Heart left ventricle (tissue), 16 donors: ENCODE measurements around the gene L3MBTL3. TPM values are rescaled to one million over a fixed set of nuclear protein-coding genes. Genes with fewer than 3 reads are reported as not detected.
A peak's percentile ranks its signal among the peaks of the same experiment; 100 is the strongest.

Source experiments
- ATAC-seq, 4 donors: fragments of 200-7000 bp; cut with Tn5 transposase; one replicate each; pipeline ENCODE4 v1.9.1; 2020 to 2022; ENCODE audit warnings: moderate library complexity in 4 of 4, mild to moderate bottlenecking in 3 of 4, moderate number of reproducible peaks in 1 of 4
- DNase-seq, 5 donors: peaks; one replicate each; pipeline ENCODE4 v3.0.0-alpha.2; 2020
- H3K27ac ChIP-seq, 12 donors: fragments of 200-600 bp; sonication (generic) in 4 of 12; one replicate each; pipeline versions ENCODE4 v1.5.0 to v1.8.0; 2016 to 2022; ENCODE audit warnings: mild to moderate bottlenecking in 2 of 12
- H3K27me3 ChIP-seq, 9 donors: fragments of 200-600 bp; sonication (generic) in 2 of 9; one replicate each; pipeline versions ENCODE4 v1.5.1 to v1.8.0; 2016 to 2022; ENCODE audit warnings: mild to moderate bottlenecking in 3 of 9
- H3K36me3 ChIP-seq, 9 donors: fragments of 200-600 bp; sonication (generic) in 2 of 9; one replicate each; pipeline versions ENCODE4 v1.5.0 to v1.8.0; 2018 to 2022; ENCODE audit warnings: mild to moderate bottlenecking in 2 of 9
- H3K4me1 ChIP-seq, 12 donors: fragments of 200-600 bp; sonication (generic) in 4 of 12; one replicate each; pipeline versions ENCODE4 v1.5.0 to v1.8.0; 2016 to 2022; ENCODE audit warnings: mild to moderate bottlenecking in 3 of 12
- H3K4me3 ChIP-seq, 12 donors: fragments of 200-600 bp; sonication (generic) in 4 of 12; one replicate each; pipeline versions ENCODE4 v1.5.0 to v1.8.0; 2017 to 2022; ENCODE audit warnings: mild to moderate bottlenecking in 9 of 12, moderate library complexity in 4 of 12
- H3K9me3 ChIP-seq, 12 donors: fragments of 200-600 bp; sonication (generic) in 4 of 12; one replicate each; pipeline versions ENCODE4 v1.5.0 to v1.8.0; 2016 to 2022; ENCODE audit warnings: mild to moderate bottlenecking in 1 of 12
- CTCF ChIP-seq, 12 donors: fragments of 200-600 bp; sonication (generic) in 4 of 12; IDR thresholded peaks; one replicate each; pipeline versions ENCODE4 v1.5.0 to v1.8.0; 2018 to 2022; ENCODE audit warnings: antibody characterized with exemption in 12 of 12, mild to moderate bottlenecking in 5 of 12
- POLR2A ChIP-seq, 2 donors: fragments of 450-650 bp; IDR thresholded peaks; one replicate each; pipeline ENCODE4 v1.6.1; 2017; ENCODE audit warnings: antibody characterized with exemption in 2 of 2, mild to moderate bottlenecking in 2 of 2, moderate library complexity in 2 of 2
- WGBS, 4 donors: extraction: QIAGEN DNeasy Blood & Tissue Kit in 2 of 4; methylation state at CpG; one replicate each; pipeline versions ENCODE4 v1.1.5 to v1.1.7; 2013 to 2018; 5-methylcytosine and 5-hydroxymethylcytosine counted together
- intact Hi-C, 10 donors: fragments of 100-400 bp; cut with DNase I; formaldehyde crosslinking; loops; one replicate each; pipeline versions ENCODE4 v1.11.1 to v1.14.2; 2022
- polyA plus RNA-seq, 2 donors: library from polyadenylated mRNA; stranded (reverse); fragments of 200-250 nt; gene quantifications; one replicate each; pipeline ENCODE4 v1.2.3, GENCODE V29; 2013
- total RNA-seq, 9 donors: library from RNA; depleted of rRNA in 2 of 9; stranded (reverse); fragments of >200 nt in 2 of 9; fragmentation: NEBNext Ultra II Directional in 3 of 9; extraction: Animal tissue kit (Norgen Biotek cat#: 25700) in 3 of 9; gene quantifications; one replicate each; pipeline versions ENCODE4 v1.1.0 to v1.2.4, GENCODE V29; 2016 to 2023
- donor health status: ischemic (EF 13 %, LVEDD 7.1; RV severe dilation, severe dysfunction).
- donor health status: healthy with polysubstance abuse.
- donor health status: DM: no; HTN: yes; CAD: no.
- donor health status: DM: no; HTN: no; CAD: no.
- donor health status: ischemic (EF 25% LVEDD 6.9; RV normal size, moderate dysfunction).
- donor health status: ischemic (EF 25% LVEDD 5.7; RV mildly dilated, moderate dysfunction).
- donor health status: healthy.
- donor health status: DM: yes; HTN: yes; CAD: no.
- donor health status: ischemic (EF 35%, LVEDD 5.7; RV mildly dilated, moderate dysfunction).
- donor health status: nonischemic (EF 11% LVEDD 7.7; RV severe dilation, severe dysfunction).
- donor health status: DM: yes; HTN: yes; CAD: no.
- donor health status: PGD.
- donor health status: ischemic (EF 29% LVEDD 5.4; RV normal size, mild dysfunction).
- donor health status: nonischemic (EF 23%, LVEDD 6.1; RV moderate dilation, normal function).

Gene L3MBTL3
- total and polyA plus RNA-seq, 11 donors: 0.53 to 4.9 (median 2.0) TPM

GRCh38 chr6:130178692-130179091 lies 160.3 kb downstream of the L3MBTL3 start:
- Histone ChIP-seq H3K36me3 (no peaks in the 10 kb centered on the region), H3K9me3 (no peaks in the 10 kb centered on the region), H3K4me3 (no peak overlapping the region), H3K27ac (no peak overlapping the region), H3K27me3 (no peaks in the 10 kb centered on the region), H3K4me1 (peaks cover 0 to 3% (median 0%) of the 10 kb centered on the region in 12 donors)
- no peak for ATAC-seq
- DNase-seq: no peak
- WGBS, 4 donors: 82 to 100% (median 90%) methylated on average over 1 of the region's 1 CpG
- TF ChIP-seq CTCF (IDR thresholded peaks at IDR 0.05) (no peak), POLR2A (IDR thresholded peaks at IDR 0.05) (no peak)
- intact Hi-C loops: no loop called here

GRCh38 chr6:130182466-130182865 lies 164.1 kb downstream of the L3MBTL3 start:
- Histone ChIP-seq H3K4me1 (peaks cover 0 to 3% (median 0%) of the 10 kb centered on the region in 12 donors), H3K9me3 (no peaks in the 10 kb centered on the region), H3K36me3 (no peaks in the 10 kb centered on the region), H3K27ac (no peak overlapping the region), H3K27me3 (no peaks in the 10 kb centered on the region), H3K4me3 (no peak overlapping the region)
- ATAC-seq (no peak), DNase-seq (no peak)
- intact Hi-C loops: no loop called here
- TF ChIP-seq POLR2A (IDR thresholded peaks at IDR 0.05): no peak
- TF ChIP-seq CTCF (IDR thresholded peaks at IDR 0.05): no peak

- 76 to 83% (median 78%) methylated on average over 9 of the region's 9 CpGs for WGBS, 4 donors
- ATAC-seq: no peak
- Histone ChIP-seq H3K36me3 (no peaks in the 10 kb centered on the region), H3K4me1 (peaks cover 0 to 3% (median 0%) of the 10 kb centered on the region in 12 donors), H3K27ac (peak overlapping the region in 1 of 12 donors; percentile 68), H3K27me3 (no peaks in the 10 kb centered on the region), H3K9me3 (no peaks in the 10 kb centered on the region), H3K4me3 (no peak overlapping the region)
- TF ChIP-seq POLR2A (IDR thresholded peaks at IDR 0.05): no peak
- TF ChIP-seq CTCF (IDR thresholded peaks at IDR 0.05): no peak
- no peak for DNase-seq
- intact Hi-C loops: no loop called here
These were observed 165.2 kb downstream of the L3MBTL3 start for GRCh38 chr6:130183271-130184222.

- 71 to 86% (median 78%) methylated on average over 3 of the region's 3 CpGs for WGBS, 4 donors
- no peaks in the 10 kb centered on the region for H3K36me3 ChIP-seq
- no peak for DNase-seq
- no peaks in the 10 kb centered on the region for H3K9me3 ChIP-seq
- no peak overlapping the region for H3K27ac ChIP-seq
- H3K27me3 ChIP-seq: no peaks in the 10 kb centered on the region
- TF ChIP-seq CTCF (IDR thresholded peaks at IDR 0.05): no peak
- no peak for TF ChIP-seq POLR2A (IDR thresholded peaks at IDR 0.05)
- peaks cover 0 to 9% (median 0%) of the 10 kb centered on the region in 12 donors for H3K4me1 ChIP-seq
- intact Hi-C loops: no loop called here
- ATAC-seq: no peak
- H3K4me3 ChIP-seq: no peak overlapping the region
These were observed 167.3 kb downstream of the L3MBTL3 start for GRCh38 chr6:130185658-130186057.
